T-helper 22 cell (primary cell): Measurements from ENCODE around the gene ABLIM2.

ENCODE experiments used
- DNase-seq: peaks from one replicate; pipeline ENCODE4 v3.0.0-alpha.2; 2020; ENCODE audit warnings: low read depth

Gene ABLIM2

GRCh38 chr4:7978907-7979651 lies 179.5 kb downstream of the ABLIM2 start:
- DNase-seq: no peak

DNA sequence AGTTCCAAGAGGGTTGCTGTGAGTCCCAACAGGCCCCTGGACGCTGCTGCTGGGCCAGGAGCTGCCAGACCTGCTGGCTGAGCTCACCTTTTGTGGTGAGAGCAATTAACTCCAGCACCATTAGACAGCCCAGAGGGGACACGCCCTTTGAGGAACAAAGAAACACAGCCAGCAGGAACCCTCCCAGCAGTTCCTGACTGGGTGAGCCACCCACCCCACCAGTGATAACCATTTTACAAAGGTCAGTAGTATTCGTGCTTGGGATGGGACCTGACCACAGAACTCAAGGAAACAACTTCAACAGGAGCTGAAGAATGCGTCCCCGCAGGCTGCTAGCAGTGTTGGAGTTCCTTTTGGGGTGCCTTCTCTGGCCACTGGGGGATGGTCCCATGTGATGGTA lies 180.1 kb downstream of the ABLIM2 start:
- no peak for DNase-seq

DNA sequence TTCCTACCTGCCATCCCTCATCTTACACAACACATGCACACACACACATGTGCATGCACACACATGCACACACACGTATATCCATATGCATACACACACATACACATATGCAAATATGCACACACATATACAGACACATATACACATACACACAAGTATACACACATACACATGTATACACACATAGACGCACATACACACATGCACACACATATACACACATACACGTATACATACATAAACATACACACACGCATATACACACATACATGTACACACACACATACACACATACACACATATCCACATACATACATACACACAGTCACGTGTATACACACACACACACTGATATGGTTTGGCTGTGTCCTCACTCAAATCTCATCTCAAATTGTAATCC lies 182.0 kb downstream of the ABLIM2 start:
- no peak for DNase-seq

DNA sequence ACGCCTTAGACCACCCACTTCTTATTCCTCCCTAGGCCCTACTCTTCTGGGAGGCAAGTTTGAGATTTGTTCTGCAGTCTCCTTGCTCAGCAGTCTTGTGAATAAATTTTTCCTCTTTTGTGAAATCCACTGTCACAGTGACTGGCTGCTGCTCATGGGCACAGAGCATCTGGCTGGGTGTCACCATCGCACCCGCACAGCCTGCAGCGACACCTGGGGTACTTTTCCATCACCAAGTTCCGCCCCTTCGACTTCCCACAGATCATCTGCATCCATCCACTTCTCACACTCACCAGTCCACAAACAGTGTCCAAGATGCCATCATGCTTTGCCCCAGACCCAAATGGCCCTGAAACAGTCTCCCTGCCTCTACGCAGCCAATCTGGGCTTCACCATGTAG lies 182.6 kb downstream of the ABLIM2 start:
- DNase-seq: no peak

DNA sequence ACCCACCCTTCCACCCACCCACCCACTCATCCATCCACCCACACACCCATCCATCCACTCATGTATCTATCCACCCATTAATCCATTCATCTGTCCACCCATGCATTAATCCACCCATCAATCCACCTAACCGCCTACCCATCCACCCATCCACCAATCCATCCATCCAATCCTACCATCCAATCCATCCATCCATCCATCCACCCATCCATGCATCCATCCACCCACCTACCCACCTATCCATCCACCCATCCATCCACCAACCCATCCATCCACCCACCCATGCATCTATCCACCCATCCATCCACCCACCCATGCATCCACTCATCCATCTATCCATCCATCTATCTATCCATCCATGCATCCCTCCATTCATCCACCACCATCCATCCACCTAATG lies 184.2 kb downstream of the ABLIM2 start:
- no peak for DNase-seq

- no peak for DNase-seq
Observed at GRCh38 chr4:7973545-7973981, 185.1 kb downstream of the ABLIM2 start.

DNA sequence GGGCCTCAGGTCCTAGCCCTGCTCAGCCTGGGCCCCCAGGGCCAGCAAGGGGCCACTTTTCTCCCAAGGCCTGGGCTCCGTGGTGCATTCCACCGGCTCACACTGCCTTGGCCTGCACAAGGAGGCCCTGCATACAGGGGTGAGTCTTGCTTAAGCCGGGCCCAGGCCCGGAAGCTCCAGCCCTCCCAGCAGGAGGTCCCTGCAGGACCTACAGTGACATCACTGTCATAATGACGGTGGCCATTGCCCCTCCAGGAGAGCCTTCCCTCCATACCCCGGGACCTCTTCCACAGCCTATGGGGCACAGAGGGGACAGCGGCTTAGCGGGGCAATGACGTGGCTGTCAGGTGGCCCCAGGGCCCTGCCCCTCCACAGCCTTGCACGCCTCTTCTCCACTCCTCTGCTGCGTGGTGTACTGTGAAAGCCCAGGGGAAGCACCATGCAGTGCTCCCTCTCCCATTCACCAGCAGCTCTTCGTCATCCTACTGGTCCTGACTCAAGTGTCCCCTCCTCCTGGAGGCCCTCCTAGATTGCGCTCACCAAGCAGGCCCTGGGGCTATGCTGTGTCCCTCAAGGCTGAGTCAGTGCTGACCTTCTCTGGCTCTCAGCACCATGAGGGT lies 186.6 kb downstream of the ABLIM2 start:
- no peak for DNase-seq

- DNase-seq: no peak
Observed at GRCh38 chr4:7971159-7971631, 187.4 kb downstream of the ABLIM2 start.

DNA sequence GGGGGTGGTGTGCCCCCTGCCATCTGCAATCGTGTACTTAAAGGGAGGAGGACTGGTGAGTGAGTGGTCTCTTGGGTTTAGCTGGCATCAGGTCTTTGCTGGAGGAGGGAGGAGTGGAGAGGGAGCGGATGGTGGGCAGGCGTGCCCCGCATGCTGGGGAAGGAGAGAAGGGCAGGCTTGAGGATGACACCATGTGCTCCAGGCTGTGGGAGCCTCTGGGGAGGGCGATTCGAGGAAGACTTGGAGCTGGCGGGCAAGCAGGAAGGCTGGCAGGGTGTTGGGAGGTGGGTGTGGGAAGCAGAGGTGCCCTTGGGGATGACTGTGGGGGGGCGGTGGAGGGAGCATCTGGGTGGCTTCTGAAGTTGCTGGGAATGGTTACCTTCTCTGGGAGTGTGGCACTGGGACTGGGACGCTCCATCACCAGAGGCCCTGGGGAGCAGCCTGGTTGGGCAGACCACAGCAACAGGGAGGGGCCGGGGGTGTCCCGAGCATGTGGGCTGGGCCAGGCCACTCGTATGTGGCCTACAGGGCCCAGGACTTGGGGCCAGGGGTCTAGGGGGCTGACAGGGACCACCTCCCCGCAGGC lies 188.2 kb downstream of the ABLIM2 start:
- DNase-seq: no peak

GRCh38 chr4:7968262-7968896 lies 190.2 kb downstream of the ABLIM2 start:
- no peak for DNase-seq

- DNase-seq: no peak
Observed at GRCh38 chr4:7967501-7968261, 190.9 kb downstream of the ABLIM2 start.

DNA sequence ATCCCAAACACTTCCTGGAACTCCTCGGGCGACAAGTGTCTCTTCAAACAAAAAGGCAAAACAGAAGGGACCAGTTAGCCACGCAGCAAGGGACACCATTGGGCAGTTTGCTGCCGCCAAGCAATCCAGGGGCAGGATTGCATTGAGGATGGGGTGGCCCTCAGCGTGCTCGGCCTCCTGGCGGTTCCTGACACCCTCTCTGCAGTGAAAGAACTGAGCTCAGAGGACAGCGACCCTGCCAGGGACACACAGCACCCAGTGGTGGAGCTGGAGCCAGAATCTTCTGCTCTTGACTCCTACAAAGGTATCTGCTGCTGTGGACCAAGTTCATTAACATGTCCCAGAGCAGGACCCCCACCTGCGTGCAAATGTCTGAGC lies 191.6 kb downstream of the ABLIM2 start:
- no peak for DNase-seq

DNA sequence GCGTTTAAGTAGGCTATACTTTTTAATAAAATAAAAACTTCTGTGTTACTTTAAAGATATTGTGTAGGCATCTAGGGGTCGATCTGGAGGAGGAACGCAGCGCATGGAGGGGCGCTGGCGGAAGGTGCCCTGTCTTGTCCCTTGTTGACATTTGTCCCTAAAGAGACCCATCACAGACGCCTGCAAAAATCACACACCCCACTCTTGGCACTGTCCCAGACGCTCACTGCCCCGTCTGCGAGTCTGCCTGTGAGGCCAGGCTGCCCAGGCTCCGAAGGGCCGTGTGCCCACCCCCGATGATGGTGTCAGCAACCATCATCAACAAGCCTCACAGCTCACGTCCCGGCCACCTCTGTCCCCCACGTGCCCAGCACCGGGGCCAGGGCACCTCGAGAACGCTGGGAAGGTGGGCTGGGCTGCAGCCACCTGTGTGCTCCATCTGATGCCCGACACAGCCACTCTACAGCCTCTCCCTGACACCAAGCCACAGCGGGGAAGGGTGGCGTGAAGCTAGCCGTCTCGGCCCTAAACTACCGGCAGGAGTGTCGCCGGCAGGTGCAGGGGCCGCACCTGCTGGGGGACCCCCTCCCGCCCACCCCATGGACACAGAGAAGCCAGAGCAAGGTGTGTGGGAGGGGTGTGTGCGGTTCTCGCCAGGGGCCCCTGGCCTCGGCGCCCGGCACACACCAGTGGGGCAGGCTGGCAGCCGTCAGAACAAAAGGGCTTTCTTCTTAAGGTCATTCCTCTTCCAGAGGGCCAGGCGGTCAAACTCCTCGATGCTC lies 192.1 kb downstream of the ABLIM2 start:
- DNase-seq: no peak

DNA sequence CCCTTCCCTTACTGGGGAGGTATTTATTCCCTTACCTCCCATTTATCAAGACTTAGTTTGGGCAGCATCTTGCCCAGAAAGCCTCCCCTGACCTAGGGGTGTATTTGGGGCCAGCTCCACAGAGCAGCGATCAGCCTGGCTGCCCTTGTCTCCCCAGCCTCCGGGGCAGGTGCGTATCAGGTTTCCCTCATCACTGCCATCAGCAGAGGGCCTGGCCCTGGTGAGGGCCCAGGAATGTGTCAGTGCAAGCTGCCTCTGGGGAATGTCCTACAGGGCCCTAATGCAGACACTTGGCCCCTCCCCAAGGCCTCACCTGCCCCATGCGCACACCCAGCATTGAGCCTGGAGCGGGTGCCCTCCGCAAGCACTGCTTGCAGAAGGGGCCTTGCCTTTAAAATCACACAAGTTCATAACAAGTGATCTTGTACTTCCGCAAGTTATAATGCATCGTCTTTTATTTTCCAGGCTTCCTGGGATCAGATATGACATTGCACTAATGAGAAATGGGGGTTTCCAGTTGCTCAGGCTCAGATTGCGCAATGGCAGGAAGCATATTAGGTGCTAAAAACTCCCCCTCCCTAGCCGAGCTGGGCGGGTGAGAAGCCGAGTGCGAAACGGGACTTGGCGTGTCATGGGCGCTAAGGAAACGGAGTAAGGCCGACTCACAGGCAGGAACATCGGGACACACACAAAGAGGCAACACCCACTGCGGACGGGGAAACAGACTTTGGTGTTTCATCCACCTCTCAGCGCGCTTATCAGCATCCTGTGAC lies 193.5 kb downstream of the ABLIM2 start:
- peak; percentile 44 for DNase-seq

- no peak for DNase-seq
Observed at GRCh38 chr4:7964459-7964858, 194.2 kb downstream of the ABLIM2 start.

- DNase-seq: no peak
Observed at GRCh38 chr4:7963691-7964090, 194.9 kb downstream of the ABLIM2 start.

DNA sequence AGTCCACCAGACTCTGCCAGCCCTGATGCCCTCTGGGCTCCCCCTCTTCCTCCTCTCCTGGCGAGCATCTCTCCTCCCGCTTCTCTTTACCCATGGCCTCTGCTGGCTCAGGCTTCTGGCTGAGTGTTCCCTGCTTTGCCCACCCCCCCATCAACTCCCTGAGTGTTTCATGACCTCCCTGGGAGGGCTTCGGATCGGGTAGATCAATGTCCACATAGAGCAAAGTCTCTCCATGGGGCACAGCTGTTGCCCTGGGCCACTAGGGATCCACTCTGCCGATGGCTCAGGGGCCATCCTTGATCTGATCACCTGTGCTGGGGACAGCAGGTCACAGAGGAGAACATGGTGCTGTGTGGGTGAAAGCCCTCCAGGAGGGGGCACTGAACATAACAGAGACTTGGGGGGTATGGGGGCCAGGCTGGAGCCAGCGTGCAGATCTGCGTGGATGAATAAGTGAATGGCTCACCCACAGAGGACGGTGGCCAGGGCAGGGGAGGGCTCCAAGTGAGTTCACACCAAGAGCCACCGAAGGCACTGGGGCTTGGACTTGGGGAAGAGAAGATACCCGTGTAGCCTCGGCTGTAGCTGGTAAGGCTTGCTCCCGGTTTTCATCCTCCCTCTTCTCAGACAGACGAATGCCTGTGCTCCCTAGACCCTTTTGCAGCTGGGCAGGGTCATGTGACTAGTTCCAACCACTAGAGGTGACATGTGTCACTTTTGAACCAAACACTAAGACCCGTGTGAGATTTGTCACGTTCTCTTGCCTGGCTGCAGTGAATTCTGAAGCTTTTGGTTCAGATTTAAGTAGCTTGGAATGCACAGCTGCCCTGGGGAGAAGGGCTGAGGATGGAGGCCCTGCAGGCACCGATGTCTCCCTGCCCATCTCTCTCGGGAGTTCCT lies 195.8 kb downstream of the ABLIM2 start:
- no peak for DNase-seq

- no peak for DNase-seq
Observed at GRCh38 chr4:7960790-7961655, 197.6 kb downstream of the ABLIM2 start.
